Hepatocyte (in vitro differentiated cells): Measurements from ENCODE around the gene GUCY1A1. TPM values are rescaled to one million over a fixed set of nuclear protein-coding genes. Genes with fewer than 3 reads are reported as not detected.

ENCODE experiments used
- DNase-seq: peaks from one replicate; pipeline ENCODE4 v3.0.0-alpha.2; 2016; ENCODE audit warnings: low spot score
- H2AFZ ChIP-seq: fragments of 200-600 bp; sonication (generic); 2 replicates; pipeline ENCODE4 v1.6.0; 2016; ENCODE audit warnings: antibody characterized with exemption, mild to moderate bottlenecking
- H3K27ac ChIP-seq: fragments of 200-600 bp; sonication (generic); 2 replicates; pipeline ENCODE4 v1.5.1; 2016; ENCODE audit warnings: mild to moderate bottlenecking
- H3K27me3 ChIP-seq: fragments of 200-600 bp; sonication (generic); 2 replicates; pipeline ENCODE4 v1.6.1; 2016
- H3K36me3 ChIP-seq: fragments of 200-600 bp; sonication (generic); replicated peaks from 2 replicates; pipeline ENCODE4 v1.5.1; 2016; ENCODE audit warnings: low read depth; ENCODE audit not compliant: insufficient read depth
- H3K4me1 ChIP-seq: fragments of 200-600 bp; sonication (generic); 2 replicates; pipeline ENCODE4 v1.5.1; 2016; ENCODE audit warnings: mild to moderate bottlenecking, moderate library complexity; ENCODE audit not compliant: insufficient read depth
- H3K4me2 ChIP-seq: fragments of 200-600 bp; sonication (generic); 2 replicates; pipeline ENCODE4 v1.6.0; 2016
- H3K4me3 ChIP-seq: fragments of 200-600 bp; sonication (generic); 2 replicates; pipeline ENCODE4 v1.5.1; 2016; ENCODE audit warnings: mild to moderate bottlenecking
- H3K79me2 ChIP-seq: fragments of 200-600 bp; sonication (generic); 2 replicates; pipeline ENCODE4 v1.6.0; 2017; ENCODE audit warnings: mild to moderate bottlenecking
- H3K9me2 ChIP-seq: fragments of 200-600 bp; sonication (generic); replicated peaks from 2 replicates; pipeline ENCODE4 v1.6.0; 2017; ENCODE audit warnings: mild to moderate bottlenecking; ENCODE audit not compliant: insufficient read depth
- H3K9me3 ChIP-seq: fragments of 200-600 bp; sonication (generic); 2 replicates; pipeline ENCODE4 v1.5.1; 2016; ENCODE audit warnings: low read depth, mild to moderate bottlenecking
- H4K20me1 ChIP-seq: fragments of 200-600 bp; sonication (generic); 2 replicates; pipeline ENCODE4 v1.6.0; 2016; ENCODE audit warnings: mild to moderate bottlenecking; ENCODE audit not compliant: insufficient read depth, poor library complexity, severe bottlenecking
- EZH2 ChIP-seq: fragments of 200-600 bp; sonication (generic); IDR thresholded peaks from 2 replicates; pipeline ENCODE4 v1.6.1; 2016; ENCODE audit warnings: antibody characterized with exemption, mild to moderate bottlenecking, borderline replicate concordance
- EZH2phosphoT487 ChIP-seq: fragments of 200-600 bp; sonication (generic); IDR thresholded peaks from one replicate; pipeline ENCODE4 v1.6.1; 2018; ENCODE audit warnings: antibody characterized with exemption, mild to moderate bottlenecking, low read depth, moderate library complexity; ENCODE audit not compliant: unreplicated experiment, severe bottlenecking
- WGBS: methylation state at CpG from one replicate; pipeline ENCODE4 v1.1.6; 2016; ENCODE audit warnings: low lambda C conversion rate; ENCODE audit errors: missing lambda C conversion rate; 5-methylcytosine and 5-hydroxymethylcytosine counted together
- polyA plus RNA-seq: library from polyadenylated mRNA; unstranded; fragments of >200 nt; fragmentation: Nextera tagmentation; extraction: Ambion mirVana; gene quantifications from 2 replicates; pipeline ENCODE4 v1.2.1, GENCODE V29; 2016
- total RNA-seq: library from RNA; depleted of rRNA; stranded (reverse); fragments of >200 nt; gene quantifications from 2 replicates; pipeline ENCODE4 v1.2.3, GENCODE V29; 2014
- TF ChIP-seq, protein P1 (sequence below): fragments of 200-600 bp; sonication (generic); IDR thresholded peaks from 2 replicates; pipeline ENCODE4 v1.5.1; 2016; ENCODE audit warnings: antibody characterized with exemption, mild to moderate bottlenecking; ENCODE audit not compliant: poor library complexity

Gene GUCY1A1
- total and polyA plus RNA-seq, 2 experiments from 2014 or later: 25.7 to 41.2 TPM

DNA sequence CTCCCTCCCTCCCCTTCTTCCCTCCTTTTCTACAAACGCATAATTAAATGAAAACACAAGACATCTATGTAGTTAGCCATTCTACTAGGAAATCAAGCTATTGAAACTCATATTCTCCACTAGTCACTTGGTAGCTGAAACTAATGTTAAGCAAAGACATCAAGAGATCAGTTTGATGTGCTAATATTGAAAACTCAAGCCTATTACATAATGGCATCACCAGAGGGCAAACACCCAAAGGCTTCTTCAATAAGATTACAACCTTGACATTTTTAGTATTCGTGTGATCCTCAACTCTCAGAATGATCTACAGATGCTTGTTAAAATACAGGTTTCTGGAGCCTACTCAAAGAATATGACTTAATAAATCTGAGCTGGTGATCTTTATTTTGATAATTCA is 6.2 kb upstream of the GUCY1A1 start:
- H3K36me3 ChIP-seq: no peaks in the 10 kb centered on the region
- TF ChIP-seq, protein P1, sequence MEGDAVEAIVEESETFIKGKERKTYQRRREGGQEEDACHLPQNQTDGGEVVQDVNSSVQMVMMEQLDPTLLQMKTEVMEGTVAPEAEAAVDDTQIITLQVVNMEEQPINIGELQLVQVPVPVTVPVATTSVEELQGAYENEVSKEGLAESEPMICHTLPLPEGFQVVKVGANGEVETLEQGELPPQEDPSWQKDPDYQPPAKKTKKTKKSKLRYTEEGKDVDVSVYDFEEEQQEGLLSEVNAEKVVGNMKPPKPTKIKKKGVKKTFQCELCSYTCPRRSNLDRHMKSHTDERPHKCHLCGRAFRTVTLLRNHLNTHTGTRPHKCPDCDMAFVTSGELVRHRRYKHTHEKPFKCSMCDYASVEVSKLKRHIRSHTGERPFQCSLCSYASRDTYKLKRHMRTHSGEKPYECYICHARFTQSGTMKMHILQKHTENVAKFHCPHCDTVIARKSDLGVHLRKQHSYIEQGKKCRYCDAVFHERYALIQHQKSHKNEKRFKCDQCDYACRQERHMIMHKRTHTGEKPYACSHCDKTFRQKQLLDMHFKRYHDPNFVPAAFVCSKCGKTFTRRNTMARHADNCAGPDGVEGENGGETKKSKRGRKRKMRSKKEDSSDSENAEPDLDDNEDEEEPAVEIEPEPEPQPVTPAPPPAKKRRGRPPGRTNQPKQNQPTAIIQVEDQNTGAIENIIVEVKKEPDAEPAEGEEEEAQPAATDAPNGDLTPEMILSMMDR: no peak
- no peak for TF ChIP-seq EZH2
- no peak for TF ChIP-seq EZH2phosphoT487
- 83% methylated on average over 2 of the region's 2 CpGs for WGBS
- no peaks in the 10 kb centered on the region for H3K4me1 ChIP-seq
- H3K79me2 ChIP-seq: no peaks in the 10 kb centered on the region
- no peaks in the 10 kb centered on the region for H4K20me1 ChIP-seq
- H3K9me3 ChIP-seq: no peaks in the 10 kb centered on the region
- no peak overlapping the region for H3K27ac ChIP-seq
- H3K4me3 ChIP-seq: no peak overlapping the region
- H3K4me2 ChIP-seq: no peak overlapping the region
- no peak for DNase-seq
- H2AFZ ChIP-seq: no peak overlapping the region
- no peaks in the 10 kb centered on the region for H3K9me2 ChIP-seq
- no peaks in the 10 kb centered on the region for H3K27me3 ChIP-seq

DNA sequence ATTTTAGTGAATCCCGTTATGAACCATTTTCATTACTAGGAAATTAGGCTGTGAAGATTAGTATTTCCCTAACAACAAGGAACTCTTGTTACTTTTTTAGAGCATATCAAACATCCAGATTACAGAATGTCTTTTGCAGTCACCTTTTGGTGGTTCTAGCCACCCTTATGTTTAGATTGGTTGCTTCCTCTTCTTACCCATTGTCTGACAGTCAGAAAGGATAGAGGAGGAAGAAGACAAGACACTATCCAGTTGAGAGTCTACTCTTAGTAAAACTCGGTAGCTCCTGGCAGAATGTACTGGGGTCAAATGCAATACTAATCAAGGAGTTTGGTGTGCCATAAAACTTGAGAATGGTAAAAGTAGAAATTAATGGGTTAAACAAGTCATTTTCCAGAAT is 1.6 kb upstream of the GUCY1A1 start:
- H4K20me1 ChIP-seq: no peaks in the 10 kb centered on the region
- H2AFZ ChIP-seq: no peak overlapping the region
- 69% methylated on average over 2 of the region's 2 CpGs for WGBS
- DNase-seq: no peak
- TF ChIP-seq EZH2phosphoT487: no peak
- TF ChIP-seq EZH2: no peak
- TF ChIP-seq, protein P1: no peak
- peak overlapping the region; percentile 90 for H3K27ac ChIP-seq
- H3K4me2 ChIP-seq: no peak overlapping the region
- no peaks in the 10 kb centered on the region for H3K9me2 ChIP-seq
- no peaks in the 10 kb centered on the region for H3K27me3 ChIP-seq
- H3K36me3 ChIP-seq: no peaks in the 10 kb centered on the region
- no peaks in the 10 kb centered on the region for H3K4me1 ChIP-seq
- H3K4me3 ChIP-seq: no peak overlapping the region
- peaks cover 18% of the 10 kb centered on the region for H3K79me2 ChIP-seq
- H3K9me3 ChIP-seq: no peaks in the 10 kb centered on the region

DNA sequence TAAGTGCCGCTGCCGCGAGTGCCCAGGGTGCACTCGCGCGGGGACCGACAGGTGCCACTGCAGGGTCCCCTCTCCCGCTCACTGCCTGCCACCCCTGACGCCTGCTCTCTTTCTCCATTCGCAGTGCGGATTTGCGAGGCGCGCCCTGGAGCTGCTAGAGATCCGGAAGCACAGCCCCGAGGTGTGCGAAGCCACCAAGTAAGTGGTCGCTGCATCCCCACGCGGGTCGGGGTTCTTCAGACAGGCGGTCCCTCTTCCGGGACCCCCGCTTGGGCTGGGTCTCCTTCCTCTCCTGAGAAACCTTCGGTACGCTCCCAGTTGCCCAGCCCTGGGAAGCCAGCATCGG is 547 bp downstream of the GUCY1A1 start:
- H3K4me3 ChIP-seq: peak overlapping the region; percentile 85
- H3K9me2 ChIP-seq: no peaks in the 10 kb centered on the region
- H4K20me1 ChIP-seq: no peaks in the 10 kb centered on the region
- peak overlapping the region; percentile 90 for H3K27ac ChIP-seq
- TF ChIP-seq EZH2 (no peak), EZH2phosphoT487 (no peak)
- TF ChIP-seq, protein P1: no peak
- 2% methylated on average over 27 of the region's 27 CpGs for WGBS
- peaks cover 36% of the 10 kb centered on the region for H3K79me2 ChIP-seq
- peak; percentile 55 for DNase-seq
- peak overlapping the region; percentile 91 for H3K4me2 ChIP-seq
- no peaks in the 10 kb centered on the region for H3K27me3 ChIP-seq
- H2AFZ ChIP-seq: peak overlapping the region; percentile 66
- peaks cover 6% of the 10 kb centered on the region for H3K4me1 ChIP-seq
- no peaks in the 10 kb centered on the region for H3K36me3 ChIP-seq
- no peaks in the 10 kb centered on the region for H3K9me3 ChIP-seq
